Lung (tissue), 16 donors: ENCODE data around the gene ZC3H15. TPM values are rescaled to one million over a fixed set of nuclear protein-coding genes. Genes with fewer than 3 reads are reported as not detected.
"Not testable (repeated sequence)": the region's sequence is repeated elsewhere in the genome, so short reads cannot be mapped to it uniquely, and the experiment has no call there.

Source experiments
- ATAC-seq: fragments of 200-7000 bp; cut with Tn5 transposase; one replicate; pipeline ENCODE4 v1.9.1; 2020; ENCODE audit warnings: moderate number of reproducible peaks; ENCODE audit not compliant: insufficient read depth, low FRiP score
- DNase-seq, 3 donors: peaks; one replicate each; pipeline ENCODE4 v3.0.0-alpha.2; 2013 to 2017
- H3K27ac ChIP-seq, 2 donors: one replicate each; pipeline ENCODE4 v1.5.1; 2013; ENCODE audit warnings: mild to moderate bottlenecking in 2 of 2, moderate library complexity in 2 of 2, control low read depth in 1 of 2, inconsistent platforms in 1 of 2, low read depth in 1 of 2, low read length in 1 of 2
- H3K27me3 ChIP-seq, 3 donors: one replicate each; pipeline ENCODE4 v1.5.1; 2013; ENCODE audit warnings: low read length in 2 of 3; ENCODE audit not compliant: control insufficient read depth in 3 of 3, insufficient read depth in 3 of 3
- H3K36me3 ChIP-seq, 4 donors: one replicate each; pipeline ENCODE4 v1.5.1; 2013; ENCODE audit warnings: low read length in 4 of 4, mild to moderate bottlenecking in 1 of 4, moderate library complexity in 1 of 4; ENCODE audit not compliant: control insufficient read depth in 4 of 4, insufficient read depth in 4 of 4
- H3K4me1 ChIP-seq, 5 donors: one replicate each; pipeline ENCODE4 v1.5.1; 2013; ENCODE audit warnings: low read length in 5 of 5, mild to moderate bottlenecking in 2 of 5, moderate library complexity in 1 of 5; ENCODE audit not compliant: control insufficient read depth in 5 of 5, insufficient read depth in 5 of 5
- H3K4me3 ChIP-seq: one replicate; pipeline ENCODE4 v1.5.1; 2013; ENCODE audit warnings: mild to moderate bottlenecking, control low read depth, moderate library complexity
- H3K9ac ChIP-seq, 2 donors: one replicate each; pipeline ENCODE4 v1.5.1; 2013; ENCODE audit warnings: low read length in 2 of 2, control low read depth in 1 of 2; ENCODE audit not compliant: insufficient read depth in 1 of 2
- H3K9me3 ChIP-seq, 4 donors: one replicate each; pipeline ENCODE4 v1.5.1; 2013; ENCODE audit warnings: low read length in 3 of 4, mild to moderate bottlenecking in 1 of 4, moderate library complexity in 1 of 4; ENCODE audit not compliant: control insufficient read depth in 4 of 4, insufficient read depth in 3 of 4
- CTCF ChIP-seq: IDR thresholded peaks from 2 replicates; pipeline ENCODE4 v1.5.1; 2012; ENCODE audit warnings: mild to moderate bottlenecking; ENCODE audit errors: control extremely low read depth, extremely low read depth
- WGBS, 2 donors: extraction: QIAGEN DNeasy Blood & Tissue Kit; methylation state at CpG; one replicate each; pipeline ENCODE4 v1.1.7; 2013; 5-methylcytosine and 5-hydroxymethylcytosine counted together
- long read RNA-seq, 5 donors: transcript quantifications; one replicate each; lab custom pipeline, GENCODE V29; 2026
- polyA plus RNA-seq, 2 donors: library from polyadenylated mRNA; stranded (reverse); fragments of 200-250 nt; gene quantifications; one replicate each; pipeline ENCODE4 v1.2.1, GENCODE V29; 2013
- total RNA-seq, 2 donors: library from RNA; depleted of rRNA in 1 of 2; stranded (reverse); fragments of >200 nt in 1 of 2; gene quantifications; one replicate each; pipeline ENCODE4 v1.2.1, GENCODE V29; 2014 to 2021
- donor health status: control.
- donor health status: control.
- donor health status: Bipolar disorder and iron deficiency.
- donor health status: healthy.
- donor health status: DM: yes; HTN: yes; CAD: no.

ZC3H15 gene
- total RNA-seq (10 to 100 TPM; 33.4 to 74.7 TPM), polyA plus RNA-seq (10 to 100 TPM; 39.8 to 43.7 TPM)
- long read RNA-seq, donor 1, transcript ZC3H15-201 (10 exons, 2,138 nt) = major isoform, 14 of 57 reads
- long read RNA-seq, donor 1, partial matches to known transcripts = 40 of 57 reads
- long read RNA-seq, donor 1, other reads (novel, unspliced or antisense) = 0 of 57 reads
- long read RNA-seq, donor 2, partial matches to known transcripts = 8 of 13 reads
- long read RNA-seq, donor 2, other reads (novel, unspliced or antisense) = 0 of 13 reads
- long read RNA-seq, donor 3, partial matches to known transcripts = 23 of 25 reads
- long read RNA-seq, donor 3, other reads (novel, unspliced or antisense) = 0 of 25 reads
- long read RNA-seq, donor 4, partial matches to known transcripts = 13 of 17 reads
- long read RNA-seq, donor 4, other reads (novel, unspliced or antisense) = 0 of 17 reads
- long read RNA-seq, donor 5, transcript ZC3H15-201 (10 exons, 2,138 nt) = major isoform, 23 of 67 reads
- long read RNA-seq, donor 5, partial matches to known transcripts = 43 of 67 reads
- long read RNA-seq, donor 5, other reads (novel, unspliced or antisense) = 0 of 67 reads

DNA sequence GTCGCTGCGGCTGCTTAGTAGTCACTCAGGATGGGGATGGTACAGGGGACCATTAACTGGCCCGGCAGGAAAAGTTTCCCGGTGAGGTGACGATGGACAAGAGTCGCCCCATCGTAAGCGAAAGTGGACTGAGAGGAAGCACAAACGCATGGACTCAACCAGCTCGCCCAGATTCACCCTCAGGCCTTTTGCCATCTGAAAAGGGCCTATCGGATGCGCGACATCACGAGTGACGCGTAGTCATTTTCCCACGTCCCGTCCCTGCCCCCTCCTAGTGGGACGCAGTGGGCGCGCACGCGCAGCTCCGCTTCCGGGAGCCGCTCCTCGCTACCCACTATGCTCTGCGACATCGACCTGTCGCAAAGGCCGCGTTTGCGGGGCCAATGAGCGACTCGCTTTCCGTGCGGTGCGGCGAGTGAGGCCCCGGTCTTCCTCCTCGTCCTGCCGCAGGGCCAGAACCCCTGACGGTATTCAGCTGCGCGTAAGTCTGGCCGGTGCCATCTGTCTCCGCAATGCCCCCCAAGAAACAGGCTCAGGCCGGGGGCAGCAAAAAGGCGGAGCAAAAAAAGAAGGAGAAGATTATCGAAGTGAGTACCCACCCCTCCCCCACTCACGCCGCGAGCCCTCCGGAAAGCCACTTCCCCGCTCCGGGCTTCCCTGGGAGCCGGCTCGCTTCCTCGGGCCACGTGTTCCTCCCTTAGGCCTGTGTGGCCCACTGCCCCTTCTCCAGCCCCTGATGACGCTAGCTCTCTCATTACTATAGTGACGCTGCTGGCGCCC lies at the start of gene ZC3H15:
TSS of gene ZC3H15 (plus strand) at position 390 of the 780 bp plus-strand sequence. CDS start at position 513, 123 bp downstream.
- Histone ChIP-seq H3K4me1 (peaks cover 1 to 31% (median 18%) of the 10 kb centered on the region in 5 donors), H3K27me3 (no peaks in the 10 kb centered on the region), H3K4me3 (peak within 1 kb of the TSS; percentile 83), H3K36me3 (no peaks in the 10 kb centered on the region), H3K9ac (peak within 1 kb of the TSS; percentile 92 to 98), H3K27ac (peak within 1 kb of the TSS; percentile 81 to 96), H3K9me3 (no peaks in the 10 kb centered on the region)
- 0% methylated on average over 63 of the region's 63 CpGs for WGBS, 2 donors
- peak; percentile 99 for ATAC-seq
- TF ChIP-seq CTCF = no peak
- peak; percentile 98 to 99 (median 98) for DNase-seq

DNA sequence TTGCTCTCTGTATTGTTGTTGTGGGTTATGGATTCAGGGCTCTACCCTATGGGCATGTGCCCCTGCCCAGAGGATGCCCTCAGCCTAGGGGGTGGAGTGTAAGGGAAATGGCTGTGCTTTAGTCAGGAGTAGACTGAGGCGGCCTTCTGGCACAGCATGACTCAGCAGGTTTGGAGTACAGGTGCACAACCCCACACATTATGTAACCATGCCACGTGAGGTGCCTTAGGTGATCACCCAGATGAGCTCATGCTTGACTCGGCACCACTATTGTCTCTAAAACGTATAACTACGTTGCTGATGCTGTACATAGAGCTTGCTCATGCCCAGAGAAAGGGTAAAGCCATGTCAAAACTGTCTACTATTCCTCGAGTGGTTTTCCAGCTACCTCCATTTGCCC lies 48.3 kb upstream of the ZC3H15 start:
- Histone ChIP-seq H3K36me3 (peaks cover 0 to 3% (median 0%) of the 10 kb centered on the region in 4 donors), H3K4me3 (no peak overlapping the region), H3K27me3 (no peaks in the 10 kb centered on the region), H3K27ac (no peak overlapping the region), H3K9ac (no peak overlapping the region), H3K4me1 (no peaks in the 10 kb centered on the region), H3K9me3 (peaks cover 0 to 7% (median 0%) of the 10 kb centered on the region in 4 donors)
- WGBS, 2 donors = 97 to 98% methylated on average over 6 of the region's 6 CpGs
- no peak for DNase-seq
- no peak for ATAC-seq
- TF ChIP-seq CTCF = no peak

DNA sequence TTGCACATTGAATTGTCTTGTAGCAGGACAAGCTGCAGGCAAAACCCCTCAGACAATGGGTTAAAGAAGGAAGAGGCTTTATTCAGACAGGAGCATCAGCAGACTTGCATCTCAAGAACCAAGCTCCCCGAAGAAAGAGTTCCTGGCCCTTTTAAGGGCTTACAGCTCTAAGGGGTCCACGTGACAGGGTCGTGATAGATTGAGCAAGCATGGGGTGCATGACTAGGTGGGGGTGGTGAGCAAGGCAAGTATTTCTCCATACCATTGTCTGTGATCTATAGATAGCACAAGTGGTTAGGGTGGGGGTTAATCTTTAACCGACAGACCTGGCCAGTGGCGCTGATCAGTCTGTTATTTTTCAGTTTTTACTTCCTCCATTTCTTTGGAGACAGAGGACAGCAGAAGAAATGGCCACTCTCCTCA lies 46.4 kb upstream of the ZC3H15 start:
- not testable (repeated sequence) for H3K4me3 ChIP-seq, H3K9ac ChIP-seq, ATAC-seq, H3K9me3 ChIP-seq, H3K27me3 ChIP-seq, H3K36me3 ChIP-seq, H3K4me1 ChIP-seq, H3K27ac ChIP-seq
- WGBS, 2 donors = 79 to 84% methylated on average over 5 of the region's 5 CpGs
- peak in 1 of 3 donors; percentile 13 for DNase-seq

DNA sequence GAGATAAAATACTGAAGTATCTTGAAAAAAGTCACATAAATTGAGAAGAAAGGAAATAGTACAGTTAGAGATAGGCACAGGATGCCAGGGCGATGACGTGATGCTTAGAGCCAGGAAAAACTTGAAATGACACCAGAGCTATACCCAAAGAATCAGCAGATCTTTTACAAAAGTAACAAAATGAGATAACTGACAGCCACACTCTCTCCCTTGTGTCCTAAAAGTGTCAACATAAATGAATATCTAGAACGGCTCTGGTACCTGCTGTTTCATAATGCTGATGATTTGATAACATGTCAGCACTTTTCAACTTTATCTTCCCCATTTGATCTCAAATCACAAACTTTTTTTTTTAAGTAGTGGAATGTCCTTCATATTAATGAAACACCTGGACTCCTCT lies 45.6 kb upstream of the ZC3H15 start:
- H3K9me3 ChIP-seq = peaks cover 0 to 4% (median 0%) of the 10 kb centered on the region in 4 donors
- no peaks in the 10 kb centered on the region for H3K36me3 ChIP-seq
- WGBS, 2 donors = 56 to 60% methylated on average over 3 of the region's 3 CpGs
- ATAC-seq (no peak), DNase-seq (no peak)
- H3K27me3 ChIP-seq = no peaks in the 10 kb centered on the region
- H3K9ac ChIP-seq = no peak overlapping the region
- no peak overlapping the region for H3K4me3 ChIP-seq
- no peaks in the 10 kb centered on the region for H3K4me1 ChIP-seq
- no peak overlapping the region for H3K27ac ChIP-seq
- no peak for TF ChIP-seq CTCF
